SK-N-SH (cell line): Measurements from ENCODE around the gene GABRG3. TPM values are rescaled to one million over a fixed set of nuclear protein-coding genes. Genes with fewer than 3 reads are reported as not detected.

Source experiments
- CTCF ChIA-PET: fragments of 300-600, 350-600 bp; formaldehyde crosslinking; extraction: SDS; loops from one replicate; lab custom pipeline; 2021; lab: Yijun Ruan, JAX
- POLR2A ChIA-PET: fragments of 350-600 bp; sonication (Branson Sonifier 250); formaldehyde crosslinking; extraction: SDS; loops from one replicate; lab custom pipeline; 2020; ENCODE audit warnings: antibody characterized with exemption, inconsistent platforms; lab: Yijun Ruan, JAX
- DNase-seq: peaks from one replicate; pipeline ENCODE4 v3.0.0; 2012
- H2AFZ ChIP-seq: fragments of 200-600 bp; sonication (generic); 2 replicates; pipeline ENCODE4 v1.8.1; 2016; ENCODE audit warnings: antibody characterized with exemption, mild to moderate bottlenecking, low read depth
- H3F3A ChIP-seq: fragments of 200-600 bp; sonication (generic); replicated peaks from 2 replicates; pipeline ENCODE3; 2016; ENCODE audit warnings: antibody characterized with exemption, mild to moderate bottlenecking; ENCODE audit not compliant: insufficient read depth
- H3K27ac ChIP-seq, 2 experiments: fragments of 200-500 bp in 1 of 2; fragments of 200-600 bp in 1 of 2; sonication (Bioruptor generic) in 1 of 2; sonication (generic), shearing (Covaris generic) in 1 of 2; 2 replicates each; pipeline versions ENCODE4 v1.5.1 to v1.6.1; 2014 to 2016; ENCODE audit warnings: low read depth in 2 of 2, inconsistent platforms in 1 of 2, low read length in 1 of 2, mild to moderate bottlenecking in 1 of 2, mixed read lengths in 1 of 2
- H3K27me3 ChIP-seq: fragments of 200-600 bp; sonication (generic), shearing (Covaris generic); 2 replicates; pipeline ENCODE4 v1.6.1; 2016; ENCODE audit warnings: mixed run types; ENCODE audit not compliant: insufficient read depth
- H3K36me3 ChIP-seq, 2 experiments: fragments of 200-500 bp in 1 of 2; fragments of 200-600 bp in 1 of 2; sonication (Bioruptor generic) in 1 of 2; sonication (generic) in 1 of 2; replicated peaks in 1 of 2; 2 replicates each; pipeline versions ENCODE3 to v1.5.1; 2014 to 2016; ENCODE audit warnings: low read length in 1 of 2, mild to moderate bottlenecking in 1 of 2; ENCODE audit not compliant: insufficient read depth in 2 of 2, control insufficient read depth in 1 of 2
- H3K4me1 ChIP-seq, 2 experiments: fragments of 200-500 bp in 1 of 2; fragments of 200-600 bp in 1 of 2; sonication (Bioruptor generic) in 1 of 2; sonication (generic), shearing (Covaris generic) in 1 of 2; 2 replicates each; pipeline versions ENCODE4 v1.5.1 to v1.6.1; 2014 to 2016; ENCODE audit warnings: low read depth in 1 of 2, low read length in 1 of 2, mixed run types in 1 of 2; ENCODE audit not compliant: insufficient read depth in 2 of 2, control insufficient read depth in 1 of 2
- H3K4me2 ChIP-seq: fragments of 200-600 bp; sonication (generic), shearing (Covaris generic); 2 replicates; pipeline ENCODE4 v1.6.1; 2017; ENCODE audit warnings: mixed run types
- H3K4me3 ChIP-seq, 2 experiments: fragments of 200-500 bp in 1 of 2; fragments of 200-600 bp in 1 of 2; sonication (Bioruptor generic) in 1 of 2; sonication (generic), shearing (Covaris generic) in 1 of 2; 2 replicates each; pipeline versions ENCODE4 v1.5.1 to v1.8.1; 2014 to 2016; ENCODE audit warnings: low read depth in 2 of 2, inconsistent platforms in 1 of 2, low read length in 1 of 2, mild to moderate bottlenecking in 1 of 2, mixed read lengths in 1 of 2, moderate library complexity in 1 of 2
- H3K79me2 ChIP-seq: fragments of 200-600 bp; sonication (generic); 2 replicates; pipeline ENCODE4 v1.8.1; 2017; ENCODE audit warnings: mild to moderate bottlenecking; ENCODE audit not compliant: insufficient read depth
- H3K9ac ChIP-seq: fragments of 200-600 bp; sonication (generic); 2 replicates; pipeline ENCODE4 v1.6.1; 2017; ENCODE audit warnings: mixed run types
- H3K9me2 ChIP-seq: fragments of 200-600 bp; sonication (generic); 2 replicates; pipeline ENCODE4 v1.6.1; 2017; ENCODE audit warnings: mixed run types
- H3K9me3 ChIP-seq: fragments of 200-600 bp; sonication (generic); 2 replicates; pipeline ENCODE4 v1.6.1; 2017; ENCODE audit warnings: mixed run types, mild to moderate bottlenecking, moderate library complexity
- H4K20me1 ChIP-seq: fragments of 200-600 bp; sonication (generic); 2 replicates; pipeline ENCODE4 v1.6.1; 2017; ENCODE audit warnings: mild to moderate bottlenecking, mixed run types; ENCODE audit not compliant: insufficient read depth
- ELF1 ChIP-seq: IDR thresholded peaks from 2 replicates; pipeline ENCODE4 v1.4.0; 2012
- EP300 ChIP-seq, 2 experiments: IDR thresholded peaks; 2 replicates each; pipeline versions ENCODE4 v1.4.0 to v1.6.1; 2012; ENCODE audit warnings: borderline replicate concordance in 1 of 2, low read depth in 1 of 2, low read length in 1 of 2
- FOSL2 ChIP-seq: IDR thresholded peaks from 2 replicates; pipeline ENCODE4 v1.4.0; 2012; ENCODE audit warnings: low read depth, mild to moderate bottlenecking, moderate library complexity, borderline replicate concordance
- FOXM1 ChIP-seq: IDR thresholded peaks from 2 replicates; pipeline ENCODE4 v1.4.0; 2012; ENCODE audit warnings: low read depth, mild to moderate bottlenecking
- GATA2 ChIP-seq: sonication (generic); formaldehyde crosslinking; IDR thresholded peaks from 2 replicates; pipeline ENCODE4 v1.5.0; 2020; ENCODE audit warnings: mild to moderate bottlenecking, missing genetic modification reagents
- IRF3 ChIP-seq: fragments of 150-350 bp; IDR thresholded peaks from 2 replicates; pipeline ENCODE4 v1.6.1; 2016; ENCODE audit warnings: mild to moderate bottlenecking, low read depth, low read length
- MXI1 ChIP-seq: IDR thresholded peaks from 2 replicates; pipeline ENCODE4 v1.6.1; 2012; ENCODE audit warnings: mild to moderate bottlenecking, low read depth, low read length, improper control_type of control experiment
- NFIC ChIP-seq: IDR thresholded peaks from 2 replicates; pipeline ENCODE4 v1.4.0; 2012; ENCODE audit warnings: borderline replicate concordance
- PBX3 ChIP-seq: IDR thresholded peaks from 2 replicates; pipeline ENCODE4; 2012
- POLR2AphosphoS5 ChIP-seq: IDR thresholded peaks from 2 replicates; pipeline ENCODE4 v1.6.1; 2012; ENCODE audit warnings: low read depth, low read length
- RAD21 ChIP-seq: IDR thresholded peaks from 2 replicates; pipeline ENCODE4 v1.6.1; 2012; ENCODE audit warnings: mild to moderate bottlenecking, low read length
- REST ChIP-seq: IDR thresholded peaks from 2 replicates; pipeline ENCODE4 v1.6.1; 2012; ENCODE audit warnings: mild to moderate bottlenecking, low read depth, low read length, moderate library complexity
- RFX5 ChIP-seq: IDR thresholded peaks from 2 replicates; pipeline ENCODE4 v1.6.1; 2012; ENCODE audit warnings: mild to moderate bottlenecking, improper control_type of control experiment, low read length
- RXRA ChIP-seq: IDR thresholded peaks from 2 replicates; pipeline ENCODE4 v1.4.0; 2012; ENCODE audit warnings: low read depth, mild to moderate bottlenecking, borderline replicate concordance
- SIN3A ChIP-seq: IDR thresholded peaks from 2 replicates; pipeline ENCODE4 v1.6.1; 2012; ENCODE audit warnings: low read depth, mild to moderate bottlenecking, low read length, moderate library complexity, borderline replicate concordance
- SMC3 ChIP-seq: IDR thresholded peaks from 2 replicates; pipeline ENCODE4 v1.6.1; 2012; ENCODE audit warnings: low read depth, low read length, improper control_type of control experiment
- TEAD4 ChIP-seq: IDR thresholded peaks from 2 replicates; pipeline ENCODE4 v1.4.0; 2012; ENCODE audit warnings: mild to moderate bottlenecking, borderline replicate concordance; ENCODE audit not compliant: insufficient read depth
- USF2 ChIP-seq: fragments of 150-350 bp; IDR thresholded peaks from 2 replicates; pipeline ENCODE4 v1.6.1; 2017; ENCODE audit warnings: antibody characterized with exemption, low read length, low read depth, borderline replicate concordance
- YY1 ChIP-seq: IDR thresholded peaks from 2 replicates; pipeline ENCODE4 v1.4.0; 2012; ENCODE audit warnings: low read depth, mild to moderate bottlenecking
- ZBTB33 ChIP-seq: IDR thresholded peaks from 2 replicates; pipeline ENCODE4 v1.4.0; 2012; ENCODE audit warnings: low read depth, borderline replicate concordance
- WGBS: methylation state at CpG from one replicate; pipeline ENCODE4 v1.1.6; 2017; ENCODE audit warnings: low lambda C conversion rate; 5-methylcytosine and 5-hydroxymethylcytosine counted together
- polyA plus RNA-seq, 3 experiments: library from polyadenylated mRNA; depleted of rRNA; stranded (reverse); fragments of >200 nt; gene quantifications; 2 replicates each; pipeline ENCODE4 v1.2.3, GENCODE V29; 2012

The GABRG3 gene
- polyA plus RNA-seq, 1 of the 3 experiments (the other 2 are of a cell fraction) = not detected

- Histone ChIP-seq H3K9me2 (no peaks in the 10 kb centered on the region), H3K9me3 (no peaks in the 10 kb centered on the region; the same call in 1 of the 2 replicates), H3K36me3 (no peaks in the 10 kb centered on the region), H2AFZ (no peak overlapping the region), H3F3A (no peaks in the 10 kb centered on the region), H3K4me1 (peaks cover 0 to 30% of the 10 kb centered on the region in 2 experiments; a peak in 2 of 4 replicates), H3K79me2 (no peaks in the 10 kb centered on the region), H3K9ac (no peak overlapping the region), H3K4me2 (no peak overlapping the region), H3K27ac (no peak overlapping the region), H3K27me3 (no peaks in the 10 kb centered on the region)
- CTCF ChIA-PET = no interaction called here
- no peak for DNase-seq
- WGBS = 38% methylated on average over 12 of the region's 12 CpGs
- POLR2A ChIA-PET = no interaction called here
- TF ChIP-seq MXI1 (no peak), SMC3 (no peak), EP300 (IDR thresholded peaks at IDR 0.05; ENCODE audit: borderline replicate concordance in 1 of 2, low read depth in 1 of 2, low read length in 1 of 2) (no peak), ELF1 (no peak), RAD21 (no peak), REST (no peak), NFIC (no peak), GATA2 (CRISPR knock-in tag) (no peak), RFX5 (no peak), ZBTB33 (no peak), FOSL2 (no peak), RXRA (no peak), FOXM1 (no peak), IRF3 (no peak), USF2 (no peak), YY1 (no peak), TEAD4 (no peak), SIN3A (no peak), POLR2AphosphoS5 (no peak), PBX3 (no peak)
- TF ChIP-seq, all 33 proteins: peak for 0
- H4K20me1 ChIP-seq = no peaks in the 10 kb centered on the region
- no peak overlapping the region for H3K4me3 ChIP-seq
Measured at GRCh38 chr15:27127815-27128570, 157.0 kb downstream of the GABRG3 start.
